ENCODE results near the gene TNK2.

The TNK2 gene

DNA sequence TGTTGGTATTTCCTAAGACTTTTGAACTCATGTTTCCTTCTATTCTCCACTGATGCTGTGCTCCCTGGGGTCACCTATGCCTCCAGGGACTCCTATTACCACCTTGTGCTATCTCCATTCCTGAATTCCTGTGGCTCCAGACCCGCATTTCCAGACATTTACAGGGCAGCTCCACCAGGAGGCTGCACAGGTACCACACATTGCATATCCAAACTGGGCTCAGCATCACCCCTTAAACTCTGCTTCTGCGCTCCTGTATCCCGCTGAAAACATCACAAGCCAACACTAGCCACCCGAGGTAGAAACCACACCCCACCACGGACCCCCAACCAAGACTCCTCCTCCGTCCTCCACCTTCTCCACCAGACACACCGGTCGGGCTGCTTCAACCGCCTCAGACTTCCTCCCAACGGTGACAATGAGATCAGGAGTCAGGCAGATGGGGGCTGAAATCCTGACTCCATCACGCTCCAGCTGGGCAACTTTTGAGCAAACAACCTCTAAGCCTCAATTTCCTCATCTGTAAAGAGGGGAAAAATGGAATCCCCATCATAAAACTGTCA, 10.4 kb downstream of the TNK2 start:
- DNase-seq, result no peak

- DNase-seq, result no peak
Observed at GRCh38 chr3:195897081-195897852, 11.1 kb downstream of the TNK2 start.

DNA sequence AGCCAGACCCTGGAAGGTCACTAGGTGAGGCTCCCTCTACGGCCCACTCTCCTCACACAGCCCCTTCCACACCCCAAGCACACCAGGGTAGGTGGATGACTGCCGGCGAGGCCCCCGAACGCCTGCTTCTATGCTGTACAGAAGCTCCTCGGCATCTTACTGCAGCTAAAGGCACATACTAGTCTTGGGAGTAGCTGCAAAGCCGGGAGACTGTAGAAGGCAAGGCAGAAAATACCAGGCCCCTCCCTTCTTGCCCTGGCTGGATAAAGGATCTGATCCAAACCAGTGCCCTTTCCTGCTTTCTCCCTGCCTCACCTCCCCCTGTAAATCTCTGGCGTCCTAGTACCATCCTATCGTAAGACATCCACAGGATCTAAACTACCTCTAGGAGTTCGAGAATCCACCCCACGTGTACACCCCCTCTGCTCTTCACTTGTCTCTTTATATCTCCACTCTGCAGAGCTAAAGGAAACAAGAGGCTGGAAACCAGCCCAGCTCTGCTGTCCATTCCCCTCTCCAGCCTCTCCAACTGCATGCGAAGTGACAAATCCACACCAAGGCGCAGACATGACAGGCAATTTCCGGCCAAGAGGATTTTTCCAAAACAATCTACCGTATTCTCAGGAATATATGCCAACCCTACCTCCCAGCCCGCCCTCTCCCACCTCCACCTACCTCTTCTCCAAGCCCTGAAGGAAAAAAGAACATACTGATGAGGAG, 11.8 kb downstream of the TNK2 start:
- DNase-seq, result peak; percentile 66

DNA sequence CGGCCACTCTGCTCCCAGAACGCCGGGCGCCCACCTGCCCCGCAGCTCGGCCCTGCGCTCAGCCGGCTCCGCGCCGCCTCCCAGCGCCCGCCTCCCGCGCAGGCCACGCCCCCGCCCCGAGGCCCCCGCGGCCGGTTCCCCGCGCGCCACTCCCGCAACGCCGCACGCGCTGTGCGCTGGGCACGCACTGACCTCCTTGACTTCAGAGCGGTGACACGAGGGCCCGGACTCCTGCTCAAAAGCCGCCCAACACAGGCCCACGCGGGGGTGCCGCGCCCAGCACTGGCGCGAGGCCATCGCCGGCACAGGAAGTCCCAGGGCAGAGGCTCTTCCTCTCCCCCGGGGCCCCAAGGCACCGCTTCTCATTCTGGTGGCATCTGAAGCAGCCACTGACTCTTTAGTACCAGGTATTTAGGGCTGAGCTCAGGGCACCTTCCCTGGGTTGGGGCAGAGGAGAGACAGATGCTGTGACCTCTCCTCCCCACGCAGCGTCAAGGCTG, 12.4 kb downstream of the TNK2 start:
- no peak for DNase-seq

DNA sequence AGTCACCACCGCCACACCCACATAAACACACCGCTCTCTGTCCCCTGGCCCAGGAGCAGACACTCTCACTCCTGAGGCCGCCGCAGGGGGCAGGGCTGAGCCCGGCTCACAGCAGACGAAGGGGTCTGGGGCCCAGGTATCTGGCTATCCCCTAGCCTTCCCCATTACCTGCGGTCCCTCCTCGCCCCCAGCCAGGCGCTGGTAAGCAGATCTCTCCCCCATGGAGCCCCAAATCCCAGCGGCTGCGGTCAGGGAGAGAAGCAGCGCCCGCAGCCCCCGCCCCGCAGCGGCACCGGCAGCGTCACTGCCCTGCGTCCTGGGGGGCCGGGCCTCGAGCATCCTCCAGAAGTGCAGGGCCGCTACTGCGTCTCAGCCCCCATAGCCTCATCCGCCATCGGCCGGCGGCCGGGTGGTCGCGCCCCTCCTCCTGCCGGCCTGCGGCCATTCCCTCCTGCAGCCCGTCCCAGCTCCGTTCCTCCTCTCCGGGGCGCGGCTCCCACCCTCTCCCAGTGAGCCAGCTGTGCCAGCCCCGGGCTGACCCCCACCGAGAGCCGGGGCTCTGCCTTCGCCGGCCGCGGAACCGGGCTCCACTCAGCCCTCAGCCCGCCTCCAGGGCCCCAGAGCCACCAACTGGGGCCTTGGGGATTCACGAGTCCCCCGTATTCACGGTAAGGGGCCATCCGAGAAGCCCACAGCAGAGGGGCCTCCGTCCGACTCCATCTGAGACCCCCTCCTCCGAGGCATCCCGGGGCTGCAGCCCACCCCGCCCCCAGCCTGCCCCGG, 13.1 kb downstream of the TNK2 start:
- peak; percentile 64 for DNase-seq

- no peak for DNase-seq
Observed at GRCh38 chr3:195893916-195894465, 14.4 kb downstream of the TNK2 start.

DNA sequence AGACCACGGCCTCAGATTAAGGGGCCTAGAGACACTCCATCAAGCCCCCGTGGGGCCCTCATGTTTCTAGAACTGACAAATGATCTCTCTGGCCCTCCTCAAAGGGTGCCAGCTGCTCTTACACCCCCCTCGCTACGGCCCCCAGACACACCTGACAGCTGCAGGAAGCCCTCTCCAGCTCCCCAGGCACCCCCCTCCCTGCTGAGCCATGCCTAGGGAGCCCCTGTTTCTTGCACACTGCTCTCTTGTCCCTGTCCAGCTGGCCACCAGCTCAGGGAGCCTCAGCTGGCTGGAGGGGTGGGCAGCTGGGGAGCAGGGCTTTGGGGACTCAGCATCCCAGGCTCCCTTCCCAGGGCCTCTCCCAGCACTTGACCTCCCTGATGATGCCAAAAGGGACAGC, 14.8 kb downstream of the TNK2 start:
- no peak for DNase-seq

DNA sequence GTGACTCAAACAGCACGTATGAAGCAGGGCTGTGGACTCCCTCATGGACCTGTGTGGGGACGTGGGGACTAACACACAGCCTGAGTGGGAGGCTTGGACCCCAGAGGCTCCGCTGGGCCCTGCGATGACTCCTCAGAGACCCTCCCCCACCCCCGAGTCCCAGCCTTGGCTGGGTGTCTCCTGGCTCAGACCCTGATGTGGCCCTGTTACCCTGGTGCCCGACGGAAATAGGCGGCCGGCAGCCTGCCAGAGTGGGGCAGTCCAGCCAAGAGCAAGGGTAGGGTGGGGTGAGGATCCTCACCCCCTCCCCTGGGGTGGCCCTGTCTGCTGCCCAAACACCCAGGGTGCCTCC, 15.3 kb downstream of the TNK2 start:
- no peak for DNase-seq

GRCh38 chr3:195892105-195893043, 16.0 kb downstream of the TNK2 start:
- no peak for DNase-seq

DNA sequence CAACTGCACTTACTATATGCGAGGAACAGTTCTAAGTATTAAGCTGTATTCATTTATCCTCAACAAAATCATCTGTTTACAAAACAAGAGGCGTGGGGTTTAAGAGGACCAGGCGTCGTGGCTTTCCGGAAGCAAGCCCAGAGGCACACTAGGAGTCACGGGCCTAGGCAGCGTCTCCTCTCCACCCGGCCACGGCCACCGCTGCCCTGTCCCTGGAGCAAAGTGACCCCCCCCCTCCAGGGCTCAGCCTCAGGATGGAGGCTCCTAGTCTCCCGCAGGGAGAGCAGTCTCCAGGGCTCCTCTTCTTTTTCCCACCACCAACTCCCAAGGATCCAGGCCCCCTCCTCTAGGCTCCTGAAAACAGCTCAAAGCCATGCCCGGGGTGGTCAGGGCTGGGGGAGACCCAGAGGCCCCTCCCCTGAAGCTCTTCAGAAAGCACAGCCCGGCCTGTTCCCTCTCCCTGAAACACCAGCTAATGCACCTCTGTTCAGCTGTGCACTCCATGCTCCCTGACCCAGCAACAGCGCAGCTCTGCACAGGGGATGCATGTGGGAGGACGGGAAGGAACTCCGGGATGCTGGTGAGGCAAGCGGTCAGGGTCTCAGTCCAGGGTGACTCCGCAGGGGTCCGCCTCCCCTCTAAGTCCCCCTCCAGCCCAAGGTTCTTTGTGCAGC, 16.8 kb downstream of the TNK2 start:
- no peak for DNase-seq

- no peak for DNase-seq
Observed at GRCh38 chr3:195889870-195890295, 18.5 kb downstream of the TNK2 start.

GRCh38 chr3:195888981-195889869, 19.1 kb downstream of the TNK2 start:
- no peak for DNase-seq

DNA sequence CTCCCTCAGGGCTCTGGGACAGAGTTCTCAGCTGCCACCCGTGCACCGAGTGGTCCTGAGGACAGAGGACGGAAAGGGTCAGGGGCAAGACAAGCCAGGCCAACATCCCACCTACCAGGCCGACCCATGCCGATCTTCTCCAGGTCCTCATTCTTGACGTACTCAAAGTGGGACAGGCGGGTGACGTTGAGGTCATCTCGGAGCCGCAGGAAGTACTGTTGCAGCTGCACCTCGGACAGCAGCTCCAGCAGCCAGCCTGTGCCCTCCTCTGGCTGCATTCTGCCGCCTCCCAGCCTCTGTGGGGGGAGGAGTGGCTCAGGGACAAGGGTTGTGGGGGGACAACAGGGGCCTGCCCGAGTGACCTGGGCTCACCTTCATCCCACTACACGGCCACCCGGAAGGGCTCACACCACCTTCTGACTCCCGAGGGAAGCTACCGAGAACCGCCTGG, 20.0 kb downstream of the TNK2 start:
- DNase-seq, result no peak

- DNase-seq, result no peak
Observed at GRCh38 chr3:195887670-195888069, 20.7 kb downstream of the TNK2 start.

DNA sequence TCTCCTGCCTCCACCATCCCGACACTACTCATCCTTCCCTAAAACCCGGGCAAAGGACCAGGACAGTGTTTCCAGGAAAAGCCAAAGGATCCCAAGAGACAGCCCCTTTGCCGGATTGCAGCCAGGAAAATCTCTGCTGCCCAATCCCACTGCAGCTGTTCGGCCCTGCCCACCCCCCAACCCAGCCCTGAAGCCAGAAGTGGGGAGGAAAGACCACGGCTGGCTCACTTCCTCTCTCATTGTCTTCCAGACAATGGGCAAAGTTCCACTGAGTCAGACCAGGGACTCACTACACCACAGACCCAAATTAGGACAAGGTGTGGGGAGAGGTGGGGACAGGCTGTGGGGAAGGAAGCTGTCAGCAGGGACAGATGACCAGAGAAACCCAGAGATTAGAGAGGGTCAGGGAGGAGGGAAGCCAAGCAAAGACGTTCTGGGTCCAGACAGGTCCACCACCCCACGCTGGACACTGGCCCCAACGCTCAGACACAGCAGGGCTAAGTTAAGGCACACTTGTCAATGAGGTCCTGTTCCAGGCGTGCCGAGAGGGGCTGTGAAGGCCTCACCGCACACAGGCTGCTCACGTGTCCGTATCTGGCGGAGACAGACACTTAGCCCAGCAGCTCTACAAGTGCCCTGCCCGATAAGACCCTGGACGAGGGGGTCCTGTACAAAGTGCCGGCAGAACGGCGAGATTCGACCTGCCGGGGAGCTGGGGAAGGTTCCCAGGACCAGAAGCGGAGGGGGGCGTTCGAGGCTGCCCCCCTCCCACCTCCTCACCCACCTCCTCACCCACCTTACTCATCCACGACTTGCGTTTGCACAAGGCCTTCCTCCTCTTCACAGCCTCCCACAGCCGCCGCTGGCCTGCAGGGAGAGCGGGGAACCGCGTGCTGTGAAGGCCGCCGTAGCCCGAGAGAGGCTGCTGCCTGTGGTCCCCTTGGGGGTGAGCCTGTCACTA, 21.9 kb downstream of the TNK2 start:
- no peak for DNase-seq

DNA sequence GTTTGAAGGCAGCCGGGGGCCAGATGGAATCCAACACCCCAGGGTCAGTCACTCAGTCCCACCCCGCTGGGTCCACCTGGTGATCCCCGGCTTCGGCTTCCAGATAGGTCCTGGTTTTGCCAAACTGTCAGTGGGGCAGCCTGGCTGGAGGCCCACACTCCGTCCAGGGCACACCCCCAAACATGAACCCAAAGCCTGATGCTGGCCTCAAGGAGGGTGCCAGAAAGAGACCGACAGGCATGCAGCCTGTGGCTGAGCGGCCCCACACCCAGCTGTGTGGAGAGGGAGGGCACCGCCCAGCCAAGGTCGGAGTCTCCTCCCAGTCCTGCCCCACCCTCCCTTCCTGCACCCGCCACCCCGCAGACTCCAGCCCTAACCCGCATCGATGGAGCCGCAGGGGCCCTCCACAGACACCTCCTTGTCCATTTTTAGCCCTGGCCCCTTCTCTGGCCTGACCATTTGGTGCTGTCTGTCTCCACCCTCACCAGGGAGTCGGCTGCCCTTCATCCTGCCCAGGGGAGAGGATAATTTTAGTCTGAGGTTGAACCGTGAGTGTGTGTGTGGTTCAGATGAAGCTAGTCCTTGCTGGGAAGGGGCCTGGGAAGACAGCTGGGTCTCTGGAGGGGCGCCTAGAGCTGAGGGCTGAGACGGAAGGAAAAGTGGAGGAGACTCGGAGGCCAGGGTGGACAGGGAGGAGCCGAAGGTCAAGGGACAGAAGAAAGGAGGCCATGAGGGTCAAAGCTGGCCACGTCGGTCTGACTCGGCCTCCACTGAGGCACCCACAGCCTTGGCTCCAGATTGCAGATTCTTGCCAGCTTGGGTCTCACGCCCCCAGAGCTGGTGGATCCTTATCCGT, 23.1 kb downstream of the TNK2 start:
- DNase-seq, result no peak

DNA sequence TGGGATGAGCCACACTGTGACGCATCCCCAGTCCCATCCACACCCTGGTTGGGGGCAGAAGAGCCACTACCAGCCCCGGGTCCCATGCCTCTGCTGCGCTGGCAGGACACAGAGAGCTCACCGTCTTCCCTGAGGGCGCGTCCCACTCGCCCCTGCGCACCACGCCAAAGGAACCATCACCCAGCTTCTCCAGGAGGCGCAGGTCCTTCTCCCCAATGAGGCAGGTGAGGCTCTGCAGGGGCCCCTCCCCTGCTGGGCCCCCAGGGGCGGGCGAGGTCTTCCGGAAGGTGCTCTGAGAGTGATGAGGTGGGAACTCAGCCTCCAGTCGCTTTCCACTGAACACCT, 23.7 kb downstream of the TNK2 start:
- DNase-seq, result no peak

DNA sequence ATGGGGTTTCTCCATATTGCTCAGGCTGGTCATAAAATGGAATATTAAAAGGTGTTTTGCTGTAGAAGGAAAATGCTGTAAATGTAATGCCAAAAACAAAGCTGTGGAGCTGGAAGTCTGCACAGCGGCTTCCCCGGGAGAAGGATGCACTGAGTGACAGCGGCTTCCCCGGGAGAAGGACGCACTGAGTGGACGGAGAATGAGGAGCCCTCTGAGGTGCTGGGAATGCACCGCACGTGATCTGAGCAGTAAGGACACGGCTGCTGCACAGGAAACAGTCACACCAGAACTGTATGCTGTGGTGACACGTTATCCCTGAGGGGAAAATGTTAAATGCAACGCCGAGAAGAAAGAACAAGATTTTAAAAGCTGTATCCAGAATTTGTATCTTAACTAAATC, 24.6 kb downstream of the TNK2 start:
- no peak for DNase-seq
